ENCODE data around the gene C3orf22. TPM values are rescaled to one million over a fixed set of nuclear protein-coding genes. Genes with fewer than 3 reads are reported as not detected.

Gene C3orf22
- total and polyA plus RNA-seq, 9 of the 15 experiments (the other 6 are each of a cell fraction or from before 2014, with no cell fraction given) = not detected

- TF ChIP-seq NEUROD1 (IDR thresholded peaks at IDR 0.05; ENCODE audit: borderline replicate concordance, low read depth, low read length, partially characterized antibody) = no peak
- TF ChIP-seq ZNF583 (CRISPR knock-in tag; IDR thresholded peaks at IDR 0.05) = no peak
- TF ChIP-seq ZNF584 (CRISPR knock-in tag; IDR thresholded peaks at IDR 0.05; ENCODE audit: low read depth) = no peak
- TF ChIP-seq ETS1 (conservative IDR thresholded peaks at IDR 0.05; ENCODE audit: control insufficient read depth, low read depth, low read length) = no peak
- TF ChIP-seq ATF4 (CRISPR knock-in tag; IDR thresholded peaks at IDR 0.05) = no peak
- TF ChIP-seq HMG20B (CRISPR knock-in tag; IDR thresholded peaks at IDR 0.05) = no peak
- no peak for TF ChIP-seq SMAD4 (CRISPR knock-in tag; conservative IDR thresholded peaks at IDR 0.05)
- TF ChIP-seq BDP1 (IDR thresholded peaks at IDR 0.05; ENCODE audit: insufficient read depth, insufficient read length) = no peak
- TF ChIP-seq ZNF184 (CRISPR knock-in tag; IDR thresholded peaks at IDR 0.05) = no peak
- no peak for TF ChIP-seq POU5F1 (IDR thresholded peaks at IDR 0.05; ENCODE audit: borderline replicate concordance, low read depth, low read length, partially characterized antibody)
- TF ChIP-seq MBD1 (CRISPR knock-in tag; IDR thresholded peaks at IDR 0.05) = no peak
- no peak for TF ChIP-seq ZNF668 (CRISPR knock-in tag; IDR thresholded peaks at IDR 0.05)
- TF ChIP-seq ESRRA (IDR thresholded peaks at IDR 0.05; ENCODE audit: borderline replicate concordance, low read depth) = no peak
Measured at GRCh38 chr3:126511291-126511690, 47.4 kb downstream of the C3orf22 start (continued).

All from K562 (cell line).